HTERT RPE-1 (cell line): ENCODE measurements around the gene C15orf39.
"Not testable (repeated sequence)": the region's sequence is repeated elsewhere in the genome, so short reads cannot be mapped to it uniquely, and the experiment has no call there.

ENCODE experiments used
- in situ Hi-C: fragments of 300-500 bp; cut with MboI; formaldehyde crosslinking; loops from 4 replicates; pipeline ENCODE4 v1.14.3; 2020; ENCODE audit warnings: low sequenced_read_pairs

Gene C15orf39

GRCh38 chr15:75201616-75202250 is at the start of gene C15orf39:
TSS of gene C15orf39 (plus strand) at chr15:75201882. CDS start at chr15:75206049, 4,167 bp downstream.
- in situ Hi-C loops, result no loop called here

GRCh38 chr15:75152382-75153079 is 49.2 kb upstream of the C15orf39 start:
- in situ Hi-C loops, result no loop called here

GRCh38 chr15:75153087-75153486 is 48.6 kb upstream of the C15orf39 start:
- in situ Hi-C loops, result no loop called here

- in situ Hi-C loops, result no loop called here
These were observed 48.0 kb upstream of the C15orf39 start for GRCh38 chr15:75153565-75154276.

- in situ Hi-C loops, result no loop called here
These were observed 47.1 kb upstream of the C15orf39 start for GRCh38 chr15:75154461-75155062.

- in situ Hi-C loops, result no loop called here
These were observed 45.1 kb upstream of the C15orf39 start for GRCh38 chr15:75156326-75157215.

- in situ Hi-C loops, result no loop called here
These were observed 43.3 kb upstream of the C15orf39 start for GRCh38 chr15:75158402-75158801.

- in situ Hi-C loops, result no loop called here
These were observed 42.4 kb upstream of the C15orf39 start for GRCh38 chr15:75159244-75159643.

- in situ Hi-C loops, result no loop called here
These were observed 40.4 kb upstream of the C15orf39 start for GRCh38 chr15:75161106-75161916.

GRCh38 chr15:75161917-75162414 is 39.7 kb upstream of the C15orf39 start:
- in situ Hi-C loops, result no loop called here

GRCh38 chr15:75163150-75163564 is 38.5 kb upstream of the C15orf39 start:
- in situ Hi-C loops, result no loop called here

GRCh38 chr15:75164625-75165350 is 36.9 kb upstream of the C15orf39 start:
- in situ Hi-C loops, result no loop called here

GRCh38 chr15:75166489-75167063 is 35.1 kb upstream of the C15orf39 start:
- in situ Hi-C loops, result not testable (repeated sequence)

- in situ Hi-C loops, result no loop called here
These were observed 33.9 kb upstream of the C15orf39 start for GRCh38 chr15:75167588-75168350.

GRCh38 chr15:75168374-75168773 is 33.3 kb upstream of the C15orf39 start:
- in situ Hi-C loops, result no loop called here

GRCh38 chr15:75170203-75170602 is 31.5 kb upstream of the C15orf39 start:
- in situ Hi-C loops, result no loop called here

- in situ Hi-C loops, result no loop called here
These were observed 30.9 kb upstream of the C15orf39 start for GRCh38 chr15:75170711-75171341.
